HG02981 (cell line): ENCODE results near the gene FKBP5.
"Not testable (repeated sequence)": the region's sequence is repeated elsewhere in the genome, so short reads cannot be mapped to it uniquely, and the experiment has no call there.

Experiments
- ATAC-seq: cut with Tn5 transposase; IDR thresholded peaks from one replicate; pipeline ENCODE4 v1.9.1; 2021; ENCODE audit warnings: mild to moderate bottlenecking, moderate library complexity; ENCODE audit not compliant: unreplicated experiment

FKBP5 gene

DNA sequence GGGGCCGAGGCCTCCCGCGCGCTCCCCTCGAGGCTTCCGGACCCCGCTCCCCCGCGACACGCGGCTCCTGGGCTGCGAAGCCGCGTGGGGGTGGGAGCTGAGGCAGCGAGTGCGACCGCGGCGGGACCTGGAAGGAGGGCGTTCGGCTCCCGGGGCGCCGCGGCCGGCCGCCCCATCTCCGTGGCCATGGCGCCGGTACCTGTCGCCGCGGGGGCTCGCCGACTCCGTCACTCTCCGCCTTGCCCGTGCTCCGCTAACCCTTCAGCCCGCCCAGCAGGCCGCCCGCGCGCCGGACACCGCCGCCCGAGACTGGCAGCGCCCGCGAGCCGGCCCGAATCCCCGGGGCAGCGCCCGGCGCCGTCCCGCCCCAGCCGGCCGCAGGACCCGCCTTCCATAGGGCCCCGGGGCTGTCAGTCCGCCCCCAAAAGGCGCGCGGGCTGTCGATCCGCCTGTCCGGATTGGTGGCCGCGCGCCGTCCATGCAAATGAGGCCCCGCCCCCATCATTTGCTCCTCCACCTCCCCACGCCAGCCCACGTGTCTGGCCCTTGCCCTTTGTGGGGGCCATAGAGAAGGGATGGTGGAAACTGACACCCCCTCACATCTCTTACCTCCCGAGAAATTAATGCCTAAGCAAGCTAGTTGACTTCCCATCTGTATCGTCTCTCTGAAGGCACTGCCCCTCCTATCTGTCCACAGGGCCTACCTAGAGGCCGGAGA, at the start of gene FKBP5:
TSS of gene FKBP5 (minus strand) at position 311 of the 718 bp plus-strand sequence. CDS start 46,091 bp downstream, outside the sequence.
- ATAC-seq, result peak; percentile 81

- no peak for ATAC-seq
Measured at GRCh38 chr6:35737413-35738211, 48.9 kb upstream of the FKBP5 start.

DNA sequence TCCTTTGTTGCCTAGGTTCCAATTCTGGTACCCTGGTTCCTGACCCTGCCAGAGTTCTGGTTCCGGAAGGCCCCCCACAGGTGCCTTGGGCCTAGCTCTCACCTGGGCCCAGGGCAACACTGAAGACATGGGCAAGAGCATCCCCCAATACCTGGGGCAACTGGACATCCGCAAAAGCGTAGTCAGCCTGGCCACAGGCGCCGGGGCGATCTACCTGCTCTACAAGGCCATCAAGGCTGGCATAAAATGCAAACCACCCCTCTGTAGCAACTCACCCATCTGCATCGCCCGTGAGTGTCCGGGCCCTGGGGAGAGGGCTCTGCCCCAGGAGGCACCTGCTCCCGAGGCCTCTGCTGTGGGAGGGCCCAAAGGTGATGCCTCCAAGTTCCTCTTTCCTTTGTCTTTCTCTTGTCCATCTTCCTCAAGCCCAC, 48.3 kb upstream of the FKBP5 start, which contains the start of gene ARMC12:
TSS of gene ARMC12 (plus strand) at position 51 of the 431 bp plus-strand sequence. CDS start at position 128, 77 bp downstream.
- no peak for ATAC-seq

DNA sequence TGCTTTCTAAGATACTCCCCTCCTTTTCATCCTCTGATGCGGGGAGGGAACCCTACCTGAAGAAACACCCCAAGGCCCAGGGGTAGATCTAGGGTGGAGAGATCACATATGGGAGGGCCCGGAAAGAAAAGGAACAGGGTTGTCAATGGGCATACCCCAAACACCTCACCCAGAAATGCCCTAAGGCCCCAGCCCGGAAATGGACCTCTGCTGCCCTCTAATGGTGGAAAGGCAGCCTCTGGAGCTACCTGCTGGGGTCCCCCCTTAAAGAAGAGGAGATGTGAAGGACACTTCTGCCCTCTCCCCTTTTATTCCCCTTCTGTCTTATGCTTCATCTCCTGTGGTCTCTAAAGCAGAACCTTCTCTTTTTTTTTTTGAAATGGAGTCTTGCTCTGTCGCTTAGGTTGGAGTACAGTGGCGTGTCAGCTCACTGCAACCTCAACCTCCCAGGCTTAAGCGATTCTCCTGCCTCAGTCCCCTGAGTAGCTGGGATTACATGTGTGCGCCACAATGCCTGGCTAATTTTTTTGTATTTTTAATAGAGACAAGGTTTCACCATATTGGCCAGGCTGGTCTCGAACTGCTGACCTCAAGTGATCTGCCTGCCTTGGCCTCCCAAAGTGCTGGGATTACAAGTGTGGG, 47.7 kb upstream of the FKBP5 start:
- no peak for ATAC-seq

- ATAC-seq, result no peak
Measured at GRCh38 chr6:35735452-35735851, 46.7 kb upstream of the FKBP5 start.

DNA sequence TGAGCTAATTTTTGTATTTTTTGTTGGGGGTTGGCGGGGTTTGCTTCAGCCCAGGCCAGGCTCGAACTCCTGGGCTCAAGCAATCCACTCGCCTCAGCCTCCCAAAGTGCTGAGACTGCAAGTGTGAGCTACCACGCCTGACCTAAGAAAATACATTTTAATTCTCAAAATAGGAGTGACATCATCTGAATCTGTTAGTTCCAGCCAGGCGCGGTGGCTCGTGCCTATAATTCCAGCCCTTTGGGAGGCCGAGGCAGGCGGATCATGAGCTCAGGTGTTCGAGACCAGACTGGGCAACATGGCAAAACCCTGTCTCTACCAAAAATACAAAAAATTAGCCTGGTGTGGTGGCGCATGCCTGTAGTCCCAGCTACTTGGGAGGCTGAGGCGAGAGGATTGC, 45.6 kb upstream of the FKBP5 start:
- not testable (repeated sequence) for ATAC-seq

DNA sequence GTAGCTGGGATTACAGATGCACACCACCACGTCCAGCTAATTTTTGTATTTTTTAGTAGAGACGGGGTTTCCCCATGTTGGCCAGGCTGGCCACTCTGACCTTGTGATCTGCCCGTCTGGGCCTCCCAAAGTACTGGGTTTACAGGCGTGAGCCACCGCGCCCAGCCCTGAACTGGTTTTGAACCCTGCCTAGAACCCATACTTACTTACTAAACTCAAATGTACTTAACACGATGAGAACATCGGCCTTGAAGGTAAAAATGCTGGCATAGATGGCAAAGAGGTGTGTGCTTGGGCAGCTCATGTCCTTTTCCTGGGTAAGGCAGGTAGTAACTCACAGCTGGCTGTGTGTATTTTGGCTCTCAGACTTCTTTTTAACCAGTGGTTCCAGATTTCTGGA, 44.9 kb upstream of the FKBP5 start:
- no peak for ATAC-seq

GRCh38 chr6:35731736-35732532, 43.2 kb upstream of the FKBP5 start:
- peak; percentile 37 for ATAC-seq

GRCh38 chr6:35731414-35731735, 42.7 kb upstream of the FKBP5 start:
- ATAC-seq, result peak; percentile 35

- no peak for ATAC-seq
Measured at GRCh38 chr6:35730745-35731413, 42.2 kb upstream of the FKBP5 start.

- ATAC-seq, result no peak
Measured at GRCh38 chr6:35729722-35730121, 41.0 kb upstream of the FKBP5 start.

- ATAC-seq, result no peak
Measured at GRCh38 chr6:35728683-35729678, 40.3 kb upstream of the FKBP5 start.

DNA sequence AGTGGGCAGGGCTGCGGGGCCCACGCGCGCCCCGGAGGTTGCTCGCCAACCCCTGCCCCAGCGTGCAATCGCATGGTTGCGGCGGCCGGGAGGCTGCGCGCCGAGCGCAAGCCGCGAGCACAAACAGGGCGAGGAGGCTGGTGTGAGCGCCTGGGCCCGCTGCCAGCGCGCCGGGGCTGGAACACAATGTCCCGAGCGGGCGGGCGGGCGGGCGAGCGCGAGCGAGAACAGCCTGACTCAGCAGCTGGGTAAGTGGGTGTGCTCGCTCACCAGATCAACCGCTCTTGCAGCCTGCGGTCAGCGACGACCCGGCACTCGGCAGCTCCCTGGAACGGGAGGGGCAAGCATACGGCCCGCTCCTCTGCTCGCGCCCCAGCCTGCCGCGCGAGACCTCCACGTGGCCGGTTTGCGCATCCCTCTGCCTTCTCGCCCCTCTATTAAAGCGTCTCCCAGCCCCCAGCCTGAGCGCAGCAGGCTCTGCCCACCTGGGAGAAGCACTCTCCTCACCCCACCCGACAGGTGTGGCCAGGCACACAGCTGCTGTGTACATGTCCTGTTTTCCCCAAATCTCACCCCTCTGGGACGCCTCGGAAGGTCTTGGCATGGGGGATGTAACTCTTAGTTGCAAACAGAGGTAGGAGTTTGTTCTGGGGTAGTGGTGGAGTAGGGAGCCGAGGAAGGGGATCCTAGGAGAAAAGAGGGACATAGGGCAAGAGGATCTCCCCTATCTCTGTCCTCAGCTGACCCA, 39.4 kb upstream of the FKBP5 start:
- peak; percentile 46 for ATAC-seq

DNA sequence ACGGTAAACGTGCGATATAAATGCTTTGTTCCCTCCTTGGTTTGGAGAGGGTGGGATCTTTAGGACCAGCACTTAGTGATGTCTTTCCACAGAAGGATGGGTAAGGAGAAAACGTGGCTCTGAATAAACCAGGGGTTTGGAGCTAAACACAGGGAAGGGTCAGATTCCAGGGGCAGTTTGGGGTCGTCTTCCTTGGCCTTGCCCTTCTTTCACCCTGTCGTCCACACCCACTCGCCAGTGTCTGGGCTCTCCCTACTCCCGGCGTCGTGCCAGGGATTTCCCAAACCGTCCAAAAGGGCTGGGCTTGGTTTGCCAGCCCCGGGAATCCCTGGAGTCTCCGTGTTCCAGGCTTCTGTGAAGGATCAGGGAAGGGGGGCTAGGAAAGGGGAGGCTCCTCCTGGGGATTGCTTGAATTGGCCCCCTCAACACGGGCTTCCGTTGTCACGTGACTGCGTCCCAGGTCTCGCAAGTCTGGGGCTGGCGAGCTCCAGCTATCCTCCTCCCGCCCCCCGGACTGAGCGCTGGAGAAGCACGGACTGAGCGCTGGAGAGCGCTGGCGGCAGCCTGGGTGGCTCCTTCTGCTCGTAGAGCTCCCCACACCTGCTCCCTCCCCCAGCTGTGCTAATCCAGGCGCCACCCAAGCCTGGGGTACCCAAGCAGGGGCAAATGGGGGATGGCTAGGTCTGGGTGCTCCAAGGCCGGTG, 38.7 kb upstream of the FKBP5 start:
- peak; percentile 7 for ATAC-seq

DNA sequence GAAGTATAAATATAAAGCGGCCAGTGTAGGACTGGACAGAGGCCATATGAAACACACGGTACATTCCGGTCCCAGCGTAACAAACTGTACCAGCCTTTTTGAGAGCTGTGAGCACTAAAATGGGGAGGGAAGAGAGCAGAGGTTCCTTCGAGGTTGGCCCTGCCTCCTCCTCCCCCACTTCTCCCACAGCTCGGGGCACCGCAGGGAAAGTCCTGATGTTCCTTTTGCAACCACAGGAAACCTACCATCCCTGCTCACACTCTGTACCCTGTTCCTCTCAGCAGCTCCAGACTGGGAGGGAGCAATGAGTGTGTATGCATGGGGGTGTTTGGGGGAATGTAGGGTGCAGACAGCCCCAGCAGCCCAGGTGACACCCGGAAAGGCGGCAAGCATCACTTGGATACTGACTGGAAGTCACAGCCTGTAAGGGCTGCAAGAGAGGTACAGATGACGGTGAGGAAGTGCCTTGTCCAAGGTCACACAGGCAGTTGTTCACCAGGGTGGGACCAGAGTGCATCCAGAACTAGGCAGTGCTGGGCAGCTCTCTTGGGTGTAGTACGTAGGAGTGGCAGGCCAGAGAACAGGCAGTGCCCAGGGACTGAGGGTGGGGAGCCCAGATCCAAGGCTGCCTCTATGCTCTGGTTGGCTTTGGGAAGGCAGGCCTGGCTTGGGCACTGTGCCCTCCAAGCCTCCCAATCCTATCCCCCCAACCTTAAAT, 37.2 kb upstream of the FKBP5 start:
- ATAC-seq, result no peak

DNA sequence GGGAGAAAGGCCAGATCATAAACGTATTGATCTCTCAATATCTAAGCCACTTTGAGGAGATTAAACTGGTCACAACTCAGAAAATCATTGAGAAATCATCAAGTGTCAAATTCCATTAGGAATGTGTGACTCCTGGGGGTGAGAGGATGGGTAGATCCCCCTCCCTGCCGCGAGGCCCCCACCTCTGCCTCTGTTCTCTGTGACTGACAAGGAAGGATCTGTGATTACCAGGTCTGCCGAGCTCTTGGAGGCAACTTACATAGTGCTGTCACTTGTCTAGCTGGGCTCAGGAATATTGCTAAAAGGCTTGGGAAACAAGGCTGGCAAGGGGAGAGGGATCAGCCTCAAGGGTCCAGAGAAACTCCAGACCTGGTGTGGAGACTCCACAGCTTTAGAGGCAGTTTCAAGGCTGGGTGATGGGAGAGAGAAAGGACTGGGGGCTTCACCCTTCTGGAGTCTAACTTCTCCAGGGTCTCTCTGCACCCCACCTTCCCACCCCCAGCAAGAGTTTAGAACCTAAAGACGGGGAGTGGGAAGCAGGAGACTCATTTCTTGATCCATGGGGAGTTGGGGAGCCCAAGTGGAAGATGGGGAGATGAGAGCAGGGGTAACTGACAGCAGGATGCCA, 36.5 kb upstream of the FKBP5 start:
- ATAC-seq, result no peak

- ATAC-seq, result no peak
Measured at GRCh38 chr6:35724471-35724870, 35.8 kb upstream of the FKBP5 start.
